ENCODE data around the gene MSI2.

- TF ChIP-seq EZH2 (IDR thresholded peaks at IDR 0.05) (no peak), POLR2AphosphoS5 (IDR thresholded peaks at IDR 0.05; ENCODE audit: borderline replicate concordance, low read depth, low read length) (no peak)
Measured at GRCh38 chr17:57330587-57330986, 74.3 kb downstream of the MSI2 start.

Measured in SK-N-MC (cell line).